ENCODE results near the gene TEX55.

The TEX55 gene

GRCh38 chr3:119156868-119157267, 10.9 kb downstream of the TEX55 start:
- H3K4me2 ChIP-seq (ENCODE audit: low read length), result no peak overlapping the region
- 0 out of 2 replicates have a peak, but pooled peaks cover 8% of the 10 kb centered on the region for H3K9me3 ChIP-seq (ENCODE audit: control insufficient read depth, insufficient read depth, low read length)
- no peak overlapping the region for H3K4me3 ChIP-seq (ENCODE audit: low read length)
- peaks cover 3% of the 10 kb centered on the region; the same call in 1 of the 2 replicates for H3K4me1 ChIP-seq (ENCODE audit: control insufficient read depth, low read length)
- no peaks in the 10 kb centered on the region for H3K27me3 ChIP-seq (ENCODE audit: control insufficient read depth, low read length)
- H4K20me1 ChIP-seq (ENCODE audit: control insufficient read depth, insufficient read depth, low read depth, low read length), result no peaks in the 10 kb centered on the region
- H3F3A ChIP-seq (ENCODE audit: control insufficient read depth, insufficient read depth), result no peaks in the 10 kb centered on the region
- no peaks in the 10 kb centered on the region for H3K36me3 ChIP-seq (ENCODE audit: control insufficient read depth, low read length)
- H3K27ac ChIP-seq (ENCODE audit: low read depth, low read length), result no peak overlapping the region
- no peak for TF ChIP-seq CTCF (IDR thresholded peaks at IDR 0.05; ENCODE audit: low read depth, low read length, poor library complexity, severe bottlenecking)
- TF ChIP-seq EZH2phosphoT487 (IDR thresholded peaks at IDR 0.05; ENCODE audit: borderline replicate concordance, low read length), result no peak
- no peaks in the 10 kb centered on the region for H3K79me2 ChIP-seq (ENCODE audit: control insufficient read depth, low read length)
- no peaks in the 10 kb centered on the region for H3K9me2 ChIP-seq (replicated peaks; ENCODE audit: control insufficient read depth, low read length)

- Histone ChIP-seq H3K4me1 (ENCODE audit: control insufficient read depth, low read length) (peaks cover 3% of the 10 kb centered on the region; the same call in 1 of the 2 replicates), H3K4me2 (ENCODE audit: low read length) (no peak overlapping the region), H3K27ac (ENCODE audit: low read depth, low read length) (no peak overlapping the region), H3K36me3 (ENCODE audit: control insufficient read depth, low read length) (no peaks in the 10 kb centered on the region), H3K9me3 (ENCODE audit: control insufficient read depth, insufficient read depth, low read length) (0 out of 2 replicates have a peak, but pooled peaks cover 8% of the 10 kb centered on the region), H3K79me2 (ENCODE audit: control insufficient read depth, low read length) (no peaks in the 10 kb centered on the region), H3K4me3 (ENCODE audit: low read length) (no peak overlapping the region), H3K27me3 (ENCODE audit: control insufficient read depth, low read length) (no peaks in the 10 kb centered on the region), H3F3A (ENCODE audit: control insufficient read depth, insufficient read depth) (no peaks in the 10 kb centered on the region), H3K9me2 (replicated peaks; ENCODE audit: control insufficient read depth, low read length) (no peaks in the 10 kb centered on the region), H4K20me1 (ENCODE audit: control insufficient read depth, insufficient read depth, low read depth, low read length) (no peaks in the 10 kb centered on the region)
- no peak for TF ChIP-seq EZH2phosphoT487 (IDR thresholded peaks at IDR 0.05; ENCODE audit: borderline replicate concordance, low read length)
- TF ChIP-seq CTCF (IDR thresholded peaks at IDR 0.05; ENCODE audit: low read depth, low read length, poor library complexity, severe bottlenecking), result no peak
These were observed 12.0 kb downstream of the TEX55 start for GRCh38 chr3:119157971-119158370.

- H3K4me1 ChIP-seq (ENCODE audit: control insufficient read depth, low read length), result peaks cover 3% of the 10 kb centered on the region; the same call in 1 of the 2 replicates
- no peak overlapping the region for H3K4me2 ChIP-seq (ENCODE audit: low read length)
These were observed 14.4 kb downstream of the TEX55 start for GRCh38 chr3:119160361-119160760.

More at GRCh38 chr3:119160361-119160760, 14.4 kb downstream of the TEX55 start:
- Histone ChIP-seq H3K9me2 (replicated peaks; ENCODE audit: control insufficient read depth, low read length) (no peaks in the 10 kb centered on the region), H3K9me3 (ENCODE audit: control insufficient read depth, insufficient read depth, low read length) (0 out of 2 replicates have a peak, but pooled peaks cover 8% of the 10 kb centered on the region), H3F3A (ENCODE audit: control insufficient read depth, insufficient read depth) (no peaks in the 10 kb centered on the region), H3K36me3 (ENCODE audit: control insufficient read depth, low read length) (no peaks in the 10 kb centered on the region), H4K20me1 (ENCODE audit: control insufficient read depth, insufficient read depth, low read depth, low read length) (no peaks in the 10 kb centered on the region), H3K4me3 (ENCODE audit: low read length) (no peak overlapping the region), H3K27ac (ENCODE audit: low read depth, low read length) (no peak overlapping the region), H3K27me3 (ENCODE audit: control insufficient read depth, low read length) (no peaks in the 10 kb centered on the region), H3K79me2 (ENCODE audit: control insufficient read depth, low read length) (no peaks in the 10 kb centered on the region)
- no peak for TF ChIP-seq EZH2phosphoT487 (IDR thresholded peaks at IDR 0.05; ENCODE audit: borderline replicate concordance, low read length)
- TF ChIP-seq CTCF (IDR thresholded peaks at IDR 0.05; ENCODE audit: low read depth, low read length, poor library complexity, severe bottlenecking), result no peak
